CD4-positive, alpha-beta T cell treated with Interleukin-15 for 1 hour (primary cell): ENCODE data around the gene CBX6.
"Not testable (repeated sequence)": the region's sequence is repeated elsewhere in the genome, so short reads cannot be mapped to it uniquely, and the experiment has no call there.

Experiments used
- DNase-seq: peaks from one replicate; pipeline ENCODE4 v3.0.0-alpha.2; 2020

The CBX6 gene

DNA sequence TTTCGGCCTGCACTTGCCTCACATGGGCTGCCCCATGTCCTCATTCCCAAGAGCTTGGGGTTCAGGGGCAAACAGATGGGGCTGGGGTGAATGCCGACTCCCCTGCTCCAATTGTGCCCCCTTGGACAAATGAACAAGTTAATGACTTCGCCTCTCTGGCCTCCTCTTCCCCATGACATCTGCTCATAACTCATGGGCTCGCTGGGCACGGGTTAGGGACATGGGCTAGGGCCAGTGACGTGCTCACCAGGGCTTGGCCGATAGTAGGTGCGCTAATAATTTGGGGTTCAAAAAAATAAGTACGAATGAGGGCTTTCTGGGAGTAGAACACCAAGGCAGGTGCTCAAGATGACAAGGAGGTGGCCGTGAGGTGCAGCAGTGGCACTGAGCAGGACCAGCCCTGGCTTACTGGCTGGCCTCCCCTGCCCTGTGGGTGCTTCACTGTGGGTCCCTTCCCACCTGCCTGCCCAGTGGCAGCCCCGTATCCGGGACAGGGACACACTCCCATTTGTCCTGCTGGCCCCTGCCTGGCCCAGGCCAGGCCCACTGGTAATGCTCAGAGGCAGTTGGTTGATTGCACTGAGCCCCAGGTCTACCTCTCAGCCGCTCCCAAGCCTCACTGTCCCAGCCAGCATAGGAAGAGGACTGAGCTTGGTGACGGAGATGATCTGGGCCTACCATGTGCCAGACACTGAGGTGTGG lies 12.3 kb downstream of the CBX6 start:
- DNase-seq = no peak

DNA sequence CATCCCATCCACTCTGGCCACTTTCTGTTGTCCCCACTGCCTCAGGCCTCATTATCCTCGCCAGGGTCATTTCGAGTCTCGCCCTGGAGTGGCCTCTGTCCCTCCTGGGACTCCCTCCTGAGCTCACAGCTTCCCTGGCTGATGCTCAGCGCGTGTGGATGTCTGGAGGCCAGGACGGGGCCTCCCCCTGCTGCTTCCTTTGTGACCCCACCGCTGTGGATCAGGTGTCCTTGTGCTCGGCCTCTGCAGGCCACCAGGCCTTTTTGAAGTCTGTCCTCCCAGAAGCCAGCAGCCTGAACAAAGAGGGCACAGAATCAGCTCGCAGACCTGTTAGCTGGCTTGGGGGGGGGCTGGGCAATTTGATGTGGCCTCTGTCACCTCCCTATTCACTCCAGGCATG lies 13.5 kb downstream of the CBX6 start:
- no peak for DNase-seq

DNA sequence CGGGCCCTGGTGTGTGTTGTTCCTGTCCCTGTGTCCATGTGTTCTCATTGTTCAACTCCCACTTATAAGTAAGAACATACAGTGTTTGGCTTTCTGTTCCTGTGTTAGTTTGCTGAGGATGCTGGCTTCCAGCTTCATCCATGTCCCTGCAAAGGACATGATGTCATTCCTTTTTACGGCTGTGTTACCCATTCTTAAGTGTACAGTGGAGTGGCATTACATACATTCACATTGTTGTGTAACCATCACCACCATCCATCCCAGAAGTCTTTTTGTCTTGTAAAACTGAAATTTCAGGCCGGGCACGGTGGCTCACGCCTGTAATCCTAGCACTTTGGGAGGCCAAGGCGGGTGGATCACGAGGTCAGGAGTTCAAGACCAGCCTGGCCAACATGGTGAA lies 17.5 kb downstream of the CBX6 start:
- not testable (repeated sequence) for DNase-seq

DNA sequence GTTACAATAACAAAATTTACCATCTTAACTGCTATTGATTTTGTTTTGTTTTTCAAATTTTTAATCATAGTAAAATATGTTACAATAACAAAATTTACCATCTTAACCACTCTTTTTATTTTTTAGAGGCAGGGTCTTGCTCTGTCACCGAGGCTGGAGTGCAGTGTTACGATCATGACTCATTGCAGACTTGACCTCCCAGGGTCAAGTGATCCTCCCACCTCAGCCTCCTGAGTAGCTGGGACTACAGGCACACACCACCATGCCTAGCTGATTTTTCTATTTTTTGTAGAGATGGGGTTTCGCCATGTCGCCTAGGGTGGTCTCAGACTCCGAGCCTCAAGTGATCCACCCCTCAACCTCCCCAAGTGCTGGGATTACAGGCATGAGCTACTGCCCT lies 18.1 kb downstream of the CBX6 start:
- not testable (repeated sequence) for DNase-seq

DNA sequence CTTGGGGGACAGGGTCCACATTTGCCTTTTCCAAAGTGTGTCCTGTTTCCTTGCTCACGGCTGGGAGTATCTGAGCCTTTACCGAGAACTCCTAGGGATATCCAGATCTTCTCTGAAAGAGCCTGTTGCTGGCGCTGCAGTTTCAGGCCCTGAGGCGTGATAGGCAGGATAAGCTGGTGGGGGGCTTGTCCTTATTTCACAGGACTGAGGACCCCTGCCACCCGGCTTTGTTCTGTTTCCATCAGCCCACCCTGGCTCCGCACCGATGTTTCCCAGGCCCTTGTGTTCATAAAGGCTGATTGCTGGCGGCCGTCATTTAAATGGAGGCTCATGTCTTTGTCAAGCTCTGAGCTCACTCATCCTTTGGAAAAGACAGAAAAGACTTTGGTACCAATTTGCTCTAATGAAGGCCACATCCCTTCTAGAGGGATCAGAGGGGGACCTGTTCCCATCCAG lies 18.8 kb downstream of the CBX6 start:
- DNase-seq = no peak

DNA sequence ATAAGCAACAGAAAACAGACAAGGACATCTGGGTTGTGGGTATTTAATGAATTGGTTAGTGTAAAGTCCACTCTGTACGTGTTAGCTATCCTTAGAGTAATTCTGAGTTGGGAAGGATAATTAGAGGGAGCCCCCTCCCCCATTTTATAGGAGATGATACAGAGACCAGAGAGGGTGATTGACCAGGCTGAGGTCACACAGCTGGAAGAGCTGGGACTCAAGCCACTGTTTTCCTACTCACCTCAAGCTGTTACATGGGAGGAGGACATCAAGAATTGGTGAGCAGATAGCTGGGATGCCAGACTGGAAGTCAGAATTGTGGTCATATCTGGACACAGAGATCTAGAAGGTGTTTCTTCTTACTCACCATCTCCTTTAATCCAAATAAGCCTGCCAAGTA lies 19.5 kb downstream of the CBX6 start:
- no peak for DNase-seq

DNA sequence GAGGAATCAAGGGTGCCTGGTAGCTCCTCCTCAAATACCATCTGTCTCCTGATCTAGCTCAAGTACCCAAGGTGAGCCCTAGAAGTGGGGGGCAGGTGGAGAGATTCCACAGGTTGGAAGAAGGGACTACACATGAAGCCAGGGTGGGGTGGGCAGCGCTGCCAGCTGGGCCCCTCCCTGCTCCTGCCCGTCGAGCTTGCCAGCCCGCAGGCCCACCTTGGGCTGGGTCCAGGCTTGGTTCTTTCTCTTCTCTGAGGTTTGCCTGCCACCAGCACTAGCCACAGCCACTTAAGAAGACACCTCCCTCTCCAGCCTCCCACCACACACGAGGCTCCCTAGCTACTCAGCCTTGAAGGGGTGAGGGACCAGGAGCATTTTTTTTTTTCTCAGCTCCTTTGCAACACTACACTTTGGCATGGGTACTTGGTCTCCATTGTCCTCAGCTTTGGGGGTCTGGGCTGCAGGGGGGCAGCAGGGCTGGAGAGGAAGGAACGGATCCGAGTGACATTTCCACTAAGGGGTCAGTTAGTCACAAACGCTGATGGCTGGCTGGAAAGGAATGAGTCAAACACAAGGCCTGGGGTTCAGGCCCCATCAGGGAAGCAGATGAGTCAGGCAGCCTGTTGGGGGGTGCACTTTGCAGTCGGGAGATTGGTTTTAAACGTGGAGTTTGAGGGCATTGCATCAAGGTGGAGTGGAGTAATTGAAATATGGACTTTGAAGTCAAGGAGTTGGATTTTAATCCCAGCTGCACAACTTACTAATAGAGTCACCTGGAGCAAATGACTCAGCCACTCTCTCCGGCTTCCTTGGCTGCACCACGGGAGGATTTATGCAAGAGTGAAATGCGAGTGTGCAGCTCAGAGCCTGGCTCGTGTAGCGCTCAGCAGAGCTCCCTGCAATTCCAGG lies 20.8 kb downstream of the CBX6 start:
- no peak for DNase-seq

DNA sequence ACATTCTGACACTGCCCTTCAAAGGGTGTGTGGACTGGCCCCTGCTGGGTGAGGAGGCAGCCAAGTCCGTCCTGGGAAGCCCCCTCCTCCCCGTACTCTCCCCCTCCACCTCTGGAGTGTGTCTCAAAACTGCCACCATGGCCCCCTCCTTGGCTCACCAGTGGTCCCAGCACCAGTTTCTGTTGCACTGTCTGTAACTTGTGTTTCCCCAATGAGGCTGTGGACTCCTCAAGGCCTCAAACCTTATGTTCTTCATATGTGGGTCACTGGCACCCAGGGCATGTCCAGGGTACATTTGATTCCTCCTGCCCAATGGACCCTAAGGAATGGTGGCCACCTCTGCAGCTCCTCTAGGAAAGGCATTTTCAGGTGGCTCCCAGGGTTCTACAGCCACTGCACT lies 21.6 kb downstream of the CBX6 start:
- DNase-seq = no peak

DNA sequence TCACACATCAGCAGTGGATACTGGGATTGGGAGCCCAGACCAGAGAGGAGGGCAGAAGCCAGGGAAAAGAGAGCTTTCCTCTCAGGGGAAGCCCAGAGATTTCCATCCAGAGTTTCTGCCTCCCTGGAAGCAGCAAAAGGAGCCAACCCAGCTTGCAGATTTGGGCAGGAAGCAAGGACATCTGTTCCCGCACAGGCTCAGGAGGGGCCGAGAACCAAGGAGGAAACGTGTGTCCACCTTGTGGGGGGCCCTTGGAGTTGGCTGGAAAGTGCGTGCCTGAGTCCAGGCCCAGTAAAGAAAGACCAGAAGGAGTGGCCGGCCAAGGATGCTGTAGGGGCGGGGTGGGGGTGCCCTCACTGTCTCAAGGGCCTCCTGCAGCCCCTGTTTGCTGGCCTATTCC lies 22.2 kb downstream of the CBX6 start:
- DNase-seq = no peak

DNA sequence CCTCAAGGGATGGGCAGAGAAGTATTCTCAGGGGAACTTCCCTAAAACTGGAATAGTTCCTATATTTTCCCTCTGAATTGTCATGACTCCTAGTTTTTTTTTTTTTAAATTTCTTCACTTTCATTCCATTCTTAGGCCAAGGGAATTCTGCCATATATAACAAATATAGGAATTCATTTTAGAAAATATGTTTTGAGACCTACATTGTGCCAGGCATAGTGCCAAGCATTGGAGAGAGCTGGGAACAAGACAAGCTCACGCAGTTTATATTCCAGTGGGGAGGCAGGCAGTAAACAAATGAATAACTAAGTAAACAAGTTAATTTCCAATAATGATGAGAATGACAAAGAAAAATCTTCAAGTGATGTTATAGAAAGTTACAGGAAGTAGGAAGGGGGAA lies 25.6 kb downstream of the CBX6 start:
- no peak for DNase-seq

DNA sequence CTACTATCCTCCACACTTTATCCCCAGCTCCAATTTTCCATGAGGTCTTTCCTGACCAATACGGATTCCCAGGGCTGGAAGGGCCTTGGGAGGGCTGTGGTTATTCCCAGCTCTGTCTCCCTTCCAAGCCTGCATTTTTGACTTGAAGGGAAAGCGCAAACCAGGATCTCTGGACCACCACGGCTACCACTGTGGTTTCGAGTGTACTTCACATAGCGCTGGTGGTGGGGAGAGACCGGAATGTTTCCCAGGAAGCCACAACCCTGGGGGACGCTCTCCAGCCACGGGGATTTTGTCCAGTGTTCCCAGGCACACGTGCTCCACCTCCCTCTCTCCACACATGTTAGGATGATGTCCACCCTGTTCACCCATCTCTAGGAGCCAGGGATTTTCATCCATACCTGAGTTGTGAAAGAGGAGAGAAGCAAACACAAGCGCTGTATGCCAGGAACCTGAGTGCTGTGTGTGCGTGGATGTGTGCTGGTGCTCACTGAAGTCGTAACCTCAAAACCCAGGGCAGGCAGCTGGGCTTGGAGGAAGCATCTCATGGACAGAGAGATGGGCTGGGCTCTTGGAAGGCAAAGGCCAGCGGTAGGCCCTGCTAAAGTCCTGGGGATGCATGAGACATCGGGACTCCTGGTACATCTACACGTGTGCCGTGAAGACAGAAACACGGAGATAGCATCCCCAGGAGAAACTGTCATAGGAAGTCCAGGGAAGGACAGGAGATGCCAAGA lies 26.8 kb downstream of the CBX6 start:
- no peak for DNase-seq

DNA sequence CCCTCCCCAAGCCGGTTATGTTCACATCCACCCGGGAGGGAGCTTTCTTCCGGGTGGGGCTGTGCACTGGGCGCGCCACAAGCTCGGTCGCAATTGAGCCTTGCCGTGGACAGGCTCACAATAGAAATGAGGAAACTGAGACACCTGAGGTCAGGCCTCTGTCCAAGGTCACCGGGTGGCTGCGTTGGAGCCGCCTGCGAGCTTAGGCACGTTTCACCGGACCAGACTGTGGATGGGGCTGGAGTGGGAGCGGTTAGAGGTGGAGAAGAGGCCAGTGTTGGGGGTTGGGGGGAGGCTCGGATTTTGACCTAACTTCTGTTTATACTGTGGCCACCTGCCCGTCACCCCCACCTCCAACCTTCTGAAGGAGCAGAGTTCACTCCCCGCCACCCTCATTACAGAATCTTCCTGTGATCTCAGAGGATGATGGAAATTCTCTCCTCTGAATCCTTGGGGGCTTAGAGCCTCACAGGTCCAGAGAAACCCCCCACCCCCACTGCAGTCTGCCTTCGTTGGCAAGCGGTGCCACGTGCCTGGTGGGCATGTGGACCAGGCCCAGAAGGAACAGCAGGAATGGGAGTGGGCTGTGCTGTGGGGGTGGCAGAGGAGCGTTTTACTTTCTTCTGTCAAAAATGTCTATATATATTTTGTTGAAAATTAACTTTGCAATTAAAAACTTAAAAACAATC lies 27.6 kb downstream of the CBX6 start:
- no peak for DNase-seq

DNA sequence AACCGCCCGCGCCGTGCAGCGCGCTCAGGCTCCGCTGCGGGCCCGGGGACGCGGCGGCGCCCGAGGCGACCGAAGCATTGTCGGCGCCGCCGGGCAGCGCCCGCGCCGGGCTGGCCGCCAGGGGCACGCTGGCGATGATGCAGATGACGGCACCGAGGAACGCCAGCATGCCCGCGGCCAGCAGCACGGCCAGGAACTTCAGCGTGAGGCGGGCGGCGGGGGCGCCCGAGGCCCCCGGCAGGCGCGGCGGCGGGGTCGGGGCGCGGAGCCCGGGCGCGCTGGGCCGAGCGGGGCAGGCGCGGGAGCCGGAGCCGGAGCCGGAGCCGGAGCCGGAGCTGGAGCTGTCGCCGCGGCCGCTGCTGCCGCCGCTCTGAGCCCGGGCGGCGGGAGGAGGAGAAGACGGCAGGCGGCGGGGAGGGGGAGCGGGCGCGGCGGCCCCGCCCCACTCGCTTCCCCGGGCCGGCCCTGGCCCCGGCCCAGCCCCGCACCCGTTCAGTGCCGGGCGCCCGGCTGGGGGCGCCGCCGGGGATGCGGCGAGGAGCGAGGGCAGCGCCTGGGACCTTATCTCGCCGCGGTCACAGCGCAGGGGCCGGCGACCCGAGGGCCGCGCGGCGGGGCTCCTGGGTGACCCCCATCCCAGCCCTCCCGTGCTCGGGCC lies 28.2 kb downstream of the CBX6 start, which contains the start of gene NPTXR:
NPTXR (minus strand) TSS at position 372 of the 658 bp plus-strand sequence.
- DNase-seq = peak; percentile 32

DNA sequence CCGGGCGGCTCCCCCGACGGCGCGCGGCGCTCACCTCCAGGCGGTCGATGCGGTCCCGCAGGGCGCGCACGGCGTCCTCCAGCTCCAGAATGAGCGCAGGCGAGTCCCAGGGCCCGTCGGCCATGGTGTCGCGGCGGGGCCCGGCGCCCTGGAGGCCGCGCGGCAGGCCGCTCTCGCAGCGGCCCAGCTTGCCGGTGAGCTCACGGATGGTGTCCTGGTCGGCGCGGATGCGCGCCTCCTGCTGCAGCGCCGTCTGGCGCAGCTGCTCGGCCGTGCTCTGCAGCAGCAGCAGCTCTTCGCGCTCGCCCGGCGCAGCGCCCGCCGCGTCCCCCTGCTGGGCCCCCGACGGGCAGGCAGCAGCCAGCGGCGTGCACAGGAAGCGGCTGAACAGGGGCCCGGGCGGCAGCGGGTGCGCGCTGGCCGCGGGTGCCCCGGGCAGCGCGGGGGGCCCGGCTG lies 28.8 kb downstream of the CBX6 start:
- peak; percentile 56 for DNase-seq

DNA sequence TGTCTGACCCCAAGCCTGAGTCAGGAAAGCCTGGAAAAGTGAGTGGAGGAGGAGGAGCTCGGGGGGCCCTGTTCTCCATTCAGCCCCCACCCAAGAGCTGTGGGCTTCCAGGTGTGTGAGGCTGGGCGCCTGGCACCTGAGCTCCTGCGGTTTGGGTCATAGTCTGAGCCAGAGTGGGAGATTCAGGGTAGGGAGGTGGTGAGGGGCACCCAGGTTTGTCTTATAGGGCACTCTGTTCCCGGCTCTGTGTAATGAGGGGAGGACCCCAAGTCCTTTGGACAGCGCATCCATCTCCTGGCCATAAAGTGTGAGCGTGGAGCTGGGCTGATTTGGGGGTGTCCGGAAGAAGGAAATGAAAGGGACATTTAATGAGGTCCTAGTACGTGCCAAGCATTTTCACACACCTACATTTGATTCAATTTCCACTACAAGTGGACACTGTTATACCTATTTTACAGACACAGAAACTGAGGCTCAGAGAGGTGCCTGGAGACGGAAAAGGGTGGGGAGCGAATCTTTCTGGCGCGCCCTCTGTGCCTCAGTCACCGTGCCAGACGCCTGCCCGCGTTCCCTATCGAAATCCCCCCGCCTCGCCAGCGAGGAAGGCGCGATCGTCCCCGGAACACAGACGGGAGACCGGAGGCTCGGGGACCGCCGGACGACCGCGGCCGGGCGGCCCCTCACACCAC lies 29.4 kb downstream of the CBX6 start:
- DNase-seq = no peak

DNA sequence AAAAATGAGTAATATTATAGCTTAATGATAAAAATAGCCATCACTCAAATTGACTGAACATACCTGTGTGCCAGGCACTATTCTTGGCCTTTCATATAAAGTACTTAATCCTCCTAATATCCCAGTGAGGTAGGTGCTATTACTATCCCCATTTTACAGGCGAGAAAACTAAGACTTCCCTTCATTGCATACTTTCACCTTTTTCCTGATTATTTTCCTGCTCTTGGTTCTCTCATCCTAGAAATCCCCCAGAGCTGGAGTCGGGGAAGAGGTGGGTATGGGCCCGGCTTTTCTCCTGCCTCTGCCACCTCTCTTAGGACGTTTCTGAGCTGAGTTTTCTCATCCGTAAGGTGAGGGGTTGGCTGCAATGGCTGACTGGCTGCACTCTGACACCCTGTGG lies 30.4 kb downstream of the CBX6 start:
- no peak for DNase-seq

DNA sequence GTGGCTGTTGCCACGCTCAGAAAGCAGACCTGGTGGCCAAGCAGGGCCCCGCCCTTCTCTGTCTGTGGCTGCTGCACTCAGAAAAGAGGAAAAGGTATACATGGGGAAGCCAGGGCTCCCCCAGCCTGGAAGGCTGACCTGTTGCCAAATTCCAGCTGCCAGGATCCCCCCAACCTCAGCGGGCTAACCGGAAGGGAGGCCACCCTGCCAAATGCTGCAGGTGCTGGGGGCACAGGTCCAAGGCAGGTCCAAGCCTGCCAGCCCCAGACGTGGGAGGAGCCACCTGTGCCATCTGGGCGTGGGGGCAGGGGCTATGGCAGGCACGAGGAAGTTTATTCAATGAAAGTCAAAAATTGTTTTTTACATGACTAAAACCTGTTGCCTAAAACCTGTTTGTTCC lies 30.8 kb downstream of the CBX6 start:
- DNase-seq = no peak

DNA sequence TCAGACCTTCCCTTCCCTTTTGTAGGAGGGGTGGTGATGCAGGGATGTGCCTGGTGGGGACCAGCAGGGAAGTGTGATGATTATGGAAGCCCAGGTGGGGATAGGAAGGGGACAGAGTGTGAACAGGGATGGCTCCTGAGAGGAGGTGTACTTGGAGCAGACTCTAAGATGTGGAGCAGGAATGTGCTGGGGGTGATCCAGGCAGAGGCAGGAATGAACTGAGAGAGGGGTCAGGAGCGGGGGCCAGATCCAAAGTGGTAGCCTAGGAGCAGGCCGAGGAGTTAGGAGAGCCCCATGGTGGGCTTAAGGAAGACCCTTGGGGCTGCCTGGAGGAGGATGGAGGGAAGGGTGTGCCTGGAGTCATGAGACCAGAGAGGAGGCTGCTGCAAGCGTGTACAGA lies 31.9 kb downstream of the CBX6 start:
- no peak for DNase-seq

DNA sequence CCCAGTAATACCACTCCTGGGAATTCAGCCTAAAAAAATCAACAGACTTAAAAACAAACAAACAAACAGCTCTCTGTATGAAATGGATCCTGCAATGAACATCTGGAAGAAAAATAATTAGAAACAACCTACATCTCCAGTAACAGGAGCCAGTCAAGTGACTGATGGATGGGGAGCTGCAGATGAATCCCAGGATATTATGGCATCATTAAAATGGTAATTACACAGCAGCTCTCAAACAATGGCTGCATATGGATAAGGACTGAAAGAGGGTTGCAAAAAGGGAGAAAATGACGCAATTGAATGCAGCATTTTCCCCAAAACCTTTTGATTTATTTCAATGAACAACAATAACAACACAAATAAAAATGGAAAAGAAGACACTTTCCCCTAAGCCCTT lies 32.3 kb downstream of the CBX6 start:
- DNase-seq = no peak

DNA sequence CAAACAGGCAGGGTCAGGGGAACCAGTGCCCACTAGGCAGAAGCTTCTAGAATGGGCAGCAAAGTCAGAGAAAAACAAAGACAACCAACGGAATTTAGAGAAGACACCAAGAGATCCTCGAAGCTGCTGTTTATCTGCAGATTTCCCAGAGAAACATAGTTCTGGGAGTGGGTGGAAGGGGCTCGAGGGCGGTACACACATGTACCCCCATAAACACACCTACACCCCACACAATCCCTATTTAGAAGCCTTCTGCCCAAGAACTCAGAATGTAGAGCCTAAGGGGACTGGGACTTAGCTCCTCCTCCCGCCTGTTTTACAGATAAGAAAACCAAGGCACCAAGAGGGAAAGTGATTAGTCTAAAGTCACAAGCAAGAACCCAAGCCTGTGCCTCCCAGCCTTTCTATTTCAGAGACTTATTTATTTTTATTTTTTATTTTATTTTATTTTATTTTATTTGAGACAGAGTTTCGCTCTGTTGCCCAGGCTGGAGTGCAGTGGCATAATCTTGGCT lies 34.5 kb downstream of the CBX6 start:
- no peak for DNase-seq

DNA sequence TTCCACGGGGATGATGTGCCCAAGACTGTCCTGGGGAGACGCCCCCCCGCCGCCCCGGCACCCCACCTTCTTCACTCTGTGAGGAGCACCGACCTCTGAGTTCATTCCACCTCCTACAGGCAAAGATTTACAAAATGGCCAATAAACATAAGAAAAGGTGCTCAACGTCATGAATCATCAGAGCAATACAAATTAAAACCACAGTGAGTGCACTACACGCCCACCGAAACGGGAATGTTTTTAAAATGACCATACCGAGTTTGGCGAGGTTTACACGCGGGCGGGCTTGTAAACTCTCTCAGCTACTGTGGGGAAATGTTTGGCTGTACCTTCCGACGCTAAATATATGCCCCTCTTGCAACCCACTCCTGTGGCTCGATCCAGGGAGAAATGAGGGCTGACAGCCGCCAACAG lies 36.1 kb downstream of the CBX6 start:
- DNase-seq = no peak
